ENCODE data around the gene SERINC5. TPM values are rescaled to one million over a fixed set of nuclear protein-coding genes. Genes with fewer than 3 reads are reported as not detected.
"Not testable (repeated sequence)": the region's sequence is repeated elsewhere in the genome, so short reads cannot be mapped to it uniquely, and the experiment has no call there.

SERINC5 gene
- total RNA-seq, 1 donor from 2014 or later: 10.7 TPM

DNA sequence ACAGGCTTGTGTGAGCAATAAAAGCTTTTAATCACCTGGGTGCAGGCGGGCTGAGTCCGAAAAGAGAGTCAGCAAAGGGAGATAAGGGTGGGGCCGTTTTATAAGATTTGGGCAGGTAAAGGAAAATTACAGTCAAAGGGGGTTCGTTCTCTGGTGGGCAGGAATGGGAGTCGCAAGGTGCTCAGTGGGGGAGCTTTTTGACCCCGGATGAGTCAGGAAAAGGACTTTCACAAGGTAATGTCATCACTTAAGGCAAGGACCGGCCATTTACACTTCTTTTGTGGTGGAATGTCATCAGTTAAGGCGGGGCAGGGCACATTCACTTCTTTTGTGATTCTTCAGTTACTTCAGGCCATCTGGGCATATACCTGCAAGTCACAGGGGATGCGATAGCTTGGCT, 70.3 kb downstream of the SERINC5 start:
- intact Hi-C loops (cut with DNase I); DNase-seq; ATAC-seq (ENCODE audit: poor library complexity): not testable (repeated sequence)

DNA sequence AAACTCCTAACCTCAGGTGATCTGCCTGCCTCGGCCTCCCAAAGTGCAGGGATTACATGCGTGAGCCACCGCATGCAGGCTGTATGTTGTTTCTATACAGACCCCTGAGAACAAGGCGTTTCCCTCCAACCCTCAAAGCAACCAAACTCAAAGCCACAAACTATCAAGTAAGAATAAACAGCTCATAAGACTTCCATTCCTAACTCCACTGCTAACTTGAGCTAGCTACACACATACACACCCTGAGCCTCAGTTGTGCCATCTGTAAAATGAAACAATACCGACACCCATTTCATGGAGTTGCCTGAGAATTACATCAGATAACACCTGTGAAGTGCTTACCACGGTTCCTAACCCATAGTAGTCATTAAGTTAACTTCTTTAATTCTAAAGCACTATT, 70.8 kb downstream of the SERINC5 start:
- intact Hi-C loops (cut with DNase I): no loop called here
- no peak for DNase-seq

DNA sequence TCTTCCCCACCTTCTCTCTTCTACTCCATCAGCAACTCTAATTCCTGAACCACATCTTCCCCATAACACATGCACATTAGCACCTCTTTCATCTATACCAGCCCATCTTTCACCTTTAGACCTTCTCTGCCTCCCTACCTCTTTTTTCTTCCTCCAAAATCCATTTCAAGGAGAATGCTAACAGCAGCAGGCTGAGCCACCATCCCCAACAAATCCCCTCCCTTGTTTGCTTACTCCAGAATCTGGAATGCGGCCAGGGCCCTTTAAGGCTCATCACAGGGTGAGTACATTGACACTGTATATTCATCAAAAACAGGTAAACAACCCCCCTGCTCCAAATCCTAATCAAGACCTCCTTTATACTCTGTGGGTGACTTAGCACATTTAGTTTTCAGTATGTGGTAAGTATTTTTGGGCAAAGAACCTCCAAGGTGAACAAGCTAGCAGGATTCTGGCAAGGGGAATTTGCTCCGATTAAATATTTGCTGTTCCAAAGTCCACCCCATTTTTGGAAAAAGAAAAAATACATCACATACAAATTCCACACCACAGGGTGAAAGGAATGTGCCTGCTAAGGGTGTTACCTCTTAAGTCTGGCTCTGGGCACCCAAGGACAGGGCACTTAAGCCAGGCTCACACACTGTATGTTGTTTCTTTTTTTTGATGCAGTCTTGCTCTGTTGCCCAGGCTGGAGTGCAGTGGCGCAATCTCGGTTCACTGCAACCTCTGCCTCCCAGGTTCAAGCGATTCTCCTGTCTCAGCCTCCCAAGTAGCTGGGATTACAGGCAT, 71.4 kb downstream of the SERINC5 start:
- DNase-seq (no peak), ATAC-seq (ENCODE audit: poor library complexity) (peak; percentile 26)
- intact Hi-C loops (cut with DNase I): no loop called here

More for the DNA sequence above, 70.8 kb downstream of the SERINC5 start:
- no peak for ATAC-seq (ENCODE audit: poor library complexity)

DNA sequence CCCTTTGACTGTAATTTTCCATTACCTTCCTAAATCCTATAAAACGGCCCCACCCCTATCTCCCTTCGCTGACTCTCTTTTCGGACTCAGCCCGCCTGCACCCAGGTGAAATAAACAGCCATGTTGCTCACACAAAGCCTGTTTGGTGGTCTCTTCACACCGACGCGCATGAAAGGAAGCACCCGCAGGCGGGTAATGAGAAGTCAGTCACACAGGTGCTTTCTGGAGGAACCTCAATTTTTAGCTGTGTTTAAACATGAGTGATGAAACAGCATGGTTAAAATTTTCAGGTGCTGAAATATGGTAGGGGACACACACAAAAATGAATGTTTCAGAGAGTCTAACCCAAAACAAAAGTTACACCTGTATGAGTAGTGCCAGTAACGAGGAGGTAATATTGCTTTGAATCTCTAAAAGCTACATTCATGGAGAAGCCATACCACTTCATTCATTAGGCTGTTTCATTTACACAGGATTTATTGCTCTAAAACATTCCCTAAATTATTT, 72.1 kb downstream of the SERINC5 start:
- DNase-seq; ATAC-seq (ENCODE audit: poor library complexity); intact Hi-C loops (cut with DNase I): not testable (repeated sequence)

DNA sequence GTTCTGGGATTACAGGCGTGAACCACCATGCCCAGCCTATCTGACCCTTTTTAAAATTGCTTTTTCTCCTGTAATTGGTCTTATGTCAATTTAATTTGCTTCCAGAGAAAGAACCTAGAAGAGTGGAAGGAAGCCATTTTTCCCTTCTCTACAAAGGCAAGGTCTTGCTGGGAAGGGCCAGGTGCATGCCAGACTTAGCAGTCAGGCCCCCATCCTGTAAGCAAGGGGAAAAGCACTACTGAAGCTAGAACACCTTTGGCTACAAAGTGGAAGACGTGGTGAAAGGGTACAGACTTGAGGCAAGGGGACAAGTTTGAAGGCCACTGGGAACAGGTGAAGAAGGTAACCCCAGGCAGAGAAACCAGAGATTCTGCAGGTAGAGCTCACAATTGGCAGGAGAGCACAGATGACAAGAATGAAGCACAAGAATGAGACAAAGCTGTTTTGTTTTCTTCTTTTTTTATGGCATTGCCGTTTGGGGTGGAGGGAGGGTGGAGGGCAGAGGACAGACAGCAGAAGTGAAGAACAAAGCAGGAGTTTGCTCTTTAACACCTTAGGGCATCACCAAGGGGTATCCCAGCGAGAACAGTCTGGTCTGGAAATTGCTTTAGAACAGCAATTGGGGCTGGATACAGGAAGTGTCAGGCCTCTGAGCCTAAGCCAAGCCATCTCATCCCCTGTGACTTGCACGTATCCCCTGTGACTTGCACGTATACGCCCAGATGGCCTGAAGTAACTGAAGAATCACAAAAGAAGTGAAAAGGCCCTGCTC, 72.9 kb downstream of the SERINC5 start:
- DNase-seq (no peak), ATAC-seq (ENCODE audit: poor library complexity) (no peak)
- intact Hi-C loops (cut with DNase I): no loop called here

DNA sequence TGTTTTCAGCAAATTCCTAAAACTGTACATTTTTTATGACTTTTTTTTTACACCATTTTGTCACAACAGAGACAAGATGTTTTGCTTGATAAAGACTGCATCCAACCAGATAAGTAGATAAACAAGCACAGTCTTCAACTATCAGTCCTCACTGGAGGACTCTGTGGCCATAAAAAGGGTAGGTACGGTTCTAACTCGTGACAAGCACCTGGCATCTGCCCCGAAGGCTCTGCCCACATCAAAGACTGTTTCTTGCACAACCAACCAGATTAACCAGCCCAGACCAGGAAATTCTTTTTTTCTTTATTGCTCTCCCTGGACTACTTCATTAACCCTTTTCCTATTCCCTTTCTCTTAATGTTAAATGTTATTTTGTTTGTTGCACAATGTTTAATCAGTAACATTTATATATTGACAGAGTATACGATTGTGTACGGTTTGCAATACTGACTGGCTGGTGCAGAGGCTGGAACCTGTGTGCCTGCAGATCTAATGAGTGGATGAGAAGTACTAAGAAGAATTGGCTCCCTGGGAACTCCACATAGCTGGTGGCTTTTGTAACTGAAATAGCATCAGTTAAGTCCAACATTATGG, 74.1 kb downstream of the SERINC5 start:
- no peak for DNase-seq
- intact Hi-C loops (cut with DNase I): no loop called here
- ATAC-seq (ENCODE audit: poor library complexity): peak; percentile 65

DNA sequence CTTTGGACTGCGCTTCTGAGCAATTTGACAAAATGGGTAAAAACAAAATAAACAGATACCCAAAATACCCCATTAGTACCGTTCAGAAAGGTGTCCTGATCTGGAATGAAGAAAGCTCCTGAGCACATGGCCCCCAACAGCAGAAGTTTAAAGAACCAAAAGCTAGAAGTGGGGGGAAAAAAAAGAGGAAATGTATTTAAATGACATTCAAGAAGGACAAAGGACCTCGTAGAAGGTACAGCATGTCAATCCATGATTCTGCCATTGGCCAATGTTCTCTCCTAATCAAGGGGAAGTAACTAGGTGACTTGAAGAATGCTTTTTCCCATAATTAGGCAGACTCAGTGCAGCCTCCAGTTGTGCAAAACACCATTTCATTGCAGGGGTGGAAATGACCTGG, 78.6 kb downstream of the SERINC5 start:
- intact Hi-C loops (cut with DNase I): no loop called here
- no peak for DNase-seq
- no peak for ATAC-seq (ENCODE audit: poor library complexity)

DNA sequence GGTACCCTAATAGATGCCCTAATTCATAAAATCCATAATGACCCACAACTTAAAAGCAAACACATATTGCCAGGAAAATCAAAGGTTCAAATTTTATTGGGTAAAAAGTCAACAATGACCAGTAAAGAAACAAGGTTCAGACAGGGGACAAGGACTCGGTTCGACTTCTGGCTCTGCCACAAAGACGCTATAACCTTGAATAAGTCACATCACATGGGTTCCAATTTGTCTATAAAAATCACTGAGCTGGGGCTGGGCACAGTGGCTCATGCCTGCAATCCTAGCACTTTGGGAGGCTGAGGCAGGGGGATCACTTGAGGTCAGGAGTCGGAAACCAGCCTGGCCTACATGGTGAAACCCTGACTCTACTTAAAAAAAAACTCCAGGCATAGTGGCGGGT, 80.5 kb downstream of the SERINC5 start:
- no peak for ATAC-seq (ENCODE audit: poor library complexity)
- intact Hi-C loops (cut with DNase I): no loop called here
- no peak for DNase-seq

DNA sequence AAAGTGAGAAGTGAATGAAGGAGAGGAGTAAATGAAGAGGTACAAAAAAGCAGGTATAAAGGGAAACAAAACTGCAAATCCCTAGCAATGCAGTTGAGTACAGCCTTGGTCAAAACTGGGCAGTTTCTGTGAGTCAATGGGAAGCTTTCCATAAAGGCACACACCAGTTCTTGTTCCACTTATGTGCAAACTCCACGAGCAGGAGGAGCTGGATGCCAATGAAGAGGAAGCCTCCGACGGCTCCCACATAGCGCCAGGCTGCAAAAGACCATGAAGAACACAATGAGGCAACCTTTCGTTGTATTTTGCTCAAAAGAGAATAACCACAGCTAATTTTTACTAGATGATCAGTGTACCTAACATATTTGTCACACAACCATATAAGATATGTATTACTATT, 81.1 kb downstream of the SERINC5 start:
- DNase-seq: no peak
- intact Hi-C loops (cut with DNase I): no loop called here
- no peak for ATAC-seq (ENCODE audit: poor library complexity)

DNA sequence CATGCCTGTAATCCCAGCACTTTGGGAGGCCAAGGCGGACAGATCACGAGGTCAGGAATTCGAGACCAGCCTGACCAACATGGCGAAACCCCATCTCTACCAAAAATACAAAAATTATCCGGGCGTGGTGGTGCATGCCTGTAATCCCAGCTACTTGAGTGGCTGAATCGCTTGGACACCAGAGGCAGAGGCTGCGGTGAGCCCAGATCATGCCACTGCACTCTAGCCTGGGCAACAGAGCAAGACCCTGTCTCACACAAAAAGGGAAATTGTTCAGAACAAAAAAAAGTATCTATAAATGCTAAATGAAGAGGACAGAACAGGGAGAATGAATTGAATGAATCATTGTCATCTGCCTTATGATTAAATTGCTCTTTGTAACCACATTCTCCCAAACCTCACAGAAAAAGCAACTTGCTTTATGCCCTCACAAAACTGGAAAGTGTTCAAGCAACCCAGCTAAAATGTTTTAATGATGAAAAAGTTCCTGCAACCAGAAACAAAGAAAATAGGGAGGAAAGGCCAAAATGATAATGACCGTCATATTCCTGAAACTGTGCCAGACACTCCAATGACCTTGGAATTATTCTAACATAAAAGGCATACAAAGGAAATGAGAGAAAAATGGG, 83.7 kb downstream of the SERINC5 start:
- ATAC-seq (ENCODE audit: poor library complexity) (no peak), DNase-seq (no peak)
- intact Hi-C loops (cut with DNase I): no loop called here

DNA sequence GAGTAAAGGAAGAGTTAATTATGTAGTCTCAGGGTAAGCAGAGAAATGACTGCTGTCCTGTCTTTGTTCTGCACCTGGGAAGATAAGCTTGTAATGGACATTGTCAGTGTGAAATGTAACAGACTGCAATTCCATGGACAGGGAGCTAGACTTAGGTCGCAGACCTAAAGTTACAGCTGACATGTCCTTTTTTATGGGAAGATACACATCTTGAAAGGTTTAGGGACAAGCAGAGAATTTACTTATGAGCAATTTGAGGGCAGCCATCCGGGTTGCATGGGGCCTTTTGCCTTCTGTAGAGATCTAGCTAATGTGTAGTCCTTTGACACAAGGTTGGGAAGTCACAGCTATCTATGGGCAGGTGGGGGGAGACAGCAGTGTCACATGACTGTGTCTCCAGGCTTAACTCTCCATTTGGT, 85.7 kb downstream of the SERINC5 start:
- no peak for ATAC-seq (ENCODE audit: poor library complexity)
- intact Hi-C loops (cut with DNase I): no loop called here
- DNase-seq: no peak

DNA sequence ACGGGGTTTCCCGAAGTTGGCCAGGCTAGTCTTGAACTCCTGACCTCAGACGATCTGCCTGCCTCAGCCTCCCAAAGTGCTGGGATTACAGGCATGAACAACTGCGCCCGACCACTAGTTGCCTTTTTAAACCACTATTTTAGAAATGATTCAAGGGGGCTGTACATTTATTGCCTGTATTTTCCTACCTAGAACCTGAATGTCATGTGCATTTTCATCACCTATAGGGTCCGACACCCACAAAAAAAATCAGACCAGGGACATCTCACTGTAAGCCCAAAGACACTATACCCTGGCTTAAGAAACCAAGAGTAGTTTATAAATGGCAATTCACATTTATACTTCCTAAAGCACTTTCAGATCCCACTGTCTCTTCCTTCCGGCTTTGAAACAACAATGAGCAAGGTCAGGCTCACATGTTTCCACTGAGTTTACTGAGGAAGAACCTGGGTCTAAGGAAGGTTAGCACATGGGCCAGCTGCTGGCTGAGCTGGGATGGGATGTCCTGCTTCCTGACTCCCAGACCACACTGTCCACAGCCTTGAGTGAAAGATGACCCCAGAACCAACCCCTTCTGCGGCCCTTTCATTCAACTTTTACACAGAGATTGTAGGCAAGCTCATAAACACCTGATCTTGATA, 87.3 kb downstream of the SERINC5 start:
- intact Hi-C loops (cut with DNase I): no loop called here
- no peak for ATAC-seq (ENCODE audit: poor library complexity)
- DNase-seq: no peak

DNA sequence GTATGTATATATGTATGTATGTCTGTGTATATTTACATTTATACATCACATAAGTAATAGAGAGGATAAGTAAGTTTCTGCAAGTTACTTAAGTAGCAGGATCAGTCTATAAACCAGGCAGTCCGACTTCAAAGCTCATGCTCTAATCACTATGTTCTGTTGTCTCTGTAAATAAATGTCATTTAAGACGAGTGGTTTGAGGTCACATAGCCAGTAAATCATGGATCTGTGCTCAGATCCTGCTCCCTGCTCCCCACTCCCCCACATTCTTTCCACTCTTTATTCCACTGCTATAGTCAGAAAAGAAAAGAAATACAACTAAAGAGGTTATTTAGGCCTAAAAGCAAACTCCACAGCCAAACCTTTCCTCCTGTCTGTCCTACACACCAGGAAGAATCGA, 90.4 kb downstream of the SERINC5 start:
- DNase-seq: no peak
- no peak for ATAC-seq (ENCODE audit: poor library complexity)
- intact Hi-C loops (cut with DNase I): no loop called here

DNA sequence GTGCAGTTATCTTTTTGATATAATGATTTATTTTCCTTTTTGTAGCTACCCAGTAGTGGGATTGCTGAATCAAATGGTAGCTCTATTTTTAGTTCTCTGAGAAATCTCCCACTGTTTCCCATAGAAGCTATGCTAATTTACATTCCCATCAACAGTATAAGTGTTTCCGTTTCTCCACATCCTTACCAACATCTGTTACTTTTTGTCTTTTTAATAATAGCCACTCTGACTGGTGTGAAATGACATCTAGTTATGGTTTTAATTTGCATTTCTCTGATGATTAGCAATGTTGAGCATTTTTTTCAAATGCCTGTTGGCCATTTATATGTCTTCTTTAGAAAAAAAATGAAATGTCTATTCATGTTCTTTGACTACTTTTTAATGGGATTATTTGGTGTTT, 94.7 kb downstream of the SERINC5 start:
- no peak for ATAC-seq (ENCODE audit: poor library complexity)
- intact Hi-C loops (cut with DNase I): no loop called here
- DNase-seq: no peak

DNA sequence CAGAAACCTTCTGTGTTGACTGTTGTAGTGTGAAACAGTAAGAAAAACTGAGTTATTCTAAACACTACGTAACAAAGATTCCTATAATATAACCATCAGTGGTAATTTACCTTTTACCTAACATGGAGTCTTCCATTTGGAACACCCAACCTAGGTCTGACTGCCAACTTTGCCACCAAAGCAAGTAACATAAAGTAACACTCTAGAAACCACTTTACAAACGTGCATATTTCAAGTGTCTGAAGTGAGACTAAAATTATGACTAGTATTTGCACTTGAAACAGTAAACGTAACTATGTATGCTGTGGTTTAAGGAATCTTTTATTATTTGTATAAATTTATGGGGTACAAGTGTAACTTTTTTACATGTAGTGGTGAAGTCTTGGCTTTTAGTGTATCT, 95.6 kb downstream of the SERINC5 start:
- intact Hi-C loops (cut with DNase I): no loop called here
- ATAC-seq (ENCODE audit: poor library complexity) (no peak), DNase-seq (no peak)

DNA sequence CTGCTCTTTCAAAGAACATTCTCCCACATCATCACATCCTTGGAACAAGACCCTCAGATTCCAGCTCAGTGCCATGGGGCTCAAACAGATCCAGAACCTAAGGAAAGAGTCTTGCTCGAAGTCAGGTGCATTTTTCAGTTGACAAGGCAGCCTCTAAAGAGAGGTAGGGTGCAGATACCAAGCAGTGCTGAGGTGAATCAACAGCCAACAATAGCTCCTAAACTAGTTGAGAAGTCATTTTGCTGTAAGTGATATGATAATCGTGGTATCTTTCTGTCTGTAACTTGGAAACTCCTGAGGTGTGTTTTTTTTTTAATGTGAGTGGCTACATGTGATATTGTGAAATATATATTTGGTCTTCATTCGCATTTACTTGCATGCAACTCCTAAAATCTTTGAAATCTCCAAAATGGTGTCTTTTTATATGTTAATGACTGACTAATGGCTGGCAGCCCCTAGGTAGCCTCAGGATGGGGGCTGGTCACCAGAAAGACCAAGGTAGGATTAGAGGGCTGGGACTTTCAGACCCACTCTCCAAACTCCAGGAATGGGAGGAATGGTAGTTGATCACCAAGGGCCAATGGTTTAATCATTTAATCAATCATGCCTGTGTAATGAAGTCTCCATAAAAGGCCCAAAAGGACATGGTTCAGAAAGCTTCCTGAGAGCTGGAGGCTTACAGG, 96.6 kb downstream of the SERINC5 start:
- DNase-seq (no peak), ATAC-seq (ENCODE audit: poor library complexity) (no peak)
- intact Hi-C loops (cut with DNase I): no loop called here

DNA sequence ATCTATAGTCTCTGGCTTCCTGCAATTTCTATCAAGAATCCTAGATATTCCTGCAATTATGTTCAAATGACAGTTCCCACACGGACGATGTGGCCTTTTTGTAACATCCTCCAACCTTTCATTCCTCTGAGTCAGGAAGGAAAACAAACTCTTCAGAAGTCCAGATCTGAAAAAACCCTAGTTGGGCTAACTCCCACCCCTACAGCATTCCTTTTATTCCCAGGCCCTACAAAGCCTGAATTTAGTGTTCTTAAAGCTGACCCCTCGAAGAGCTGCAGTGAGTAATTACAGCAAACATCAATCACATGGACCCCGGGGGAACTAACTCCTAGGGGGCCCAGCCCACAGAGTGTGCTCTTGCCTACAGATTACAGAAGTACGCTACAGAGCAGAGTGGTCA, 99.7 kb downstream of the SERINC5 start:
- ATAC-seq (ENCODE audit: poor library complexity) (no peak), DNase-seq (no peak)
- intact Hi-C loops (cut with DNase I): no loop called here

DNA sequence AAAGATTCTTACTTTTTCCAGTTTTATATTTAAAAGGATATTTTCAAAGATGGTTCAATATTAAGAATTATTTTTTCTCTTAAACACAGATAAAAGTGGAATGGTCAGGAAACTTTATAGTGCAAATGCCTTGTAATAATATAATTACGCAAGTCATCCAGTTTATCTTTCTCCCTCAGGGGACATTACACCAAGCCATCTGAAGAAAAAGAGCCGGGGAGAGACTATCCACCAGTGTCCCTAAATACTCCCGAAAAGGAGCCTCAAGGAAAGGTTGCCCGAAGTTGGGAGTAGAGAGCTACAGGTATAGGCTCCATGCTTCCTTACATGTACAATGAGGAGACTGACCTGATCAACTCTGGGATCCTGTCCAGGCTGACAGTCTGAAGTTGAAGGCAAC, 101.1 kb downstream of the SERINC5 start:
- DNase-seq (no peak), ATAC-seq (ENCODE audit: poor library complexity) (peak; percentile 78)
- intact Hi-C loops (cut with DNase I): no loop called here
